GM06990 (cell line): ENCODE results near the gene CMSS1.

Experiments
- DNase-seq: peaks from one replicate; pipeline ENCODE4 v3.0.0-alpha.2; 2011; ENCODE audit not compliant: insufficient read length; ENCODE audit errors: extremely low read depth
- H3K27me3 ChIP-seq: replicated peaks from 2 replicates; pipeline ENCODE4 v1.6.0; 2011; ENCODE audit warnings: low read length; ENCODE audit not compliant: control insufficient read depth, insufficient read depth
- H3K36me3 ChIP-seq: 2 replicates; pipeline ENCODE4 v1.5.1; 2011; ENCODE audit warnings: low read length; ENCODE audit not compliant: control insufficient read depth, insufficient read depth
- H3K4me3 ChIP-seq: replicated peaks from 2 replicates; pipeline ENCODE4 v1.5.1; 2011; ENCODE audit warnings: low read depth, mild to moderate bottlenecking, control low read depth, low read length
- TF ChIP-seq, protein P1 (sequence below): IDR thresholded peaks from 2 replicates; pipeline ENCODE4 v1.5.1; 2011; ENCODE audit warnings: low read length, control low read depth, mild to moderate bottlenecking, inconsistent platforms; ENCODE audit not compliant: insufficient read depth, poor library complexity, severe bottlenecking

The CMSS1 gene

GRCh38 chr3:99862208-99862607 lies 44.5 kb downstream of the CMSS1 start:
- Histone ChIP-seq H3K27me3 (no peaks in the 10 kb centered on the region), H3K36me3 (no peaks in the 10 kb centered on the region; the same call in 1 of the 2 replicates), H3K4me3 (no peak overlapping the region)
- no peak for DNase-seq
- TF ChIP-seq, protein P1, sequence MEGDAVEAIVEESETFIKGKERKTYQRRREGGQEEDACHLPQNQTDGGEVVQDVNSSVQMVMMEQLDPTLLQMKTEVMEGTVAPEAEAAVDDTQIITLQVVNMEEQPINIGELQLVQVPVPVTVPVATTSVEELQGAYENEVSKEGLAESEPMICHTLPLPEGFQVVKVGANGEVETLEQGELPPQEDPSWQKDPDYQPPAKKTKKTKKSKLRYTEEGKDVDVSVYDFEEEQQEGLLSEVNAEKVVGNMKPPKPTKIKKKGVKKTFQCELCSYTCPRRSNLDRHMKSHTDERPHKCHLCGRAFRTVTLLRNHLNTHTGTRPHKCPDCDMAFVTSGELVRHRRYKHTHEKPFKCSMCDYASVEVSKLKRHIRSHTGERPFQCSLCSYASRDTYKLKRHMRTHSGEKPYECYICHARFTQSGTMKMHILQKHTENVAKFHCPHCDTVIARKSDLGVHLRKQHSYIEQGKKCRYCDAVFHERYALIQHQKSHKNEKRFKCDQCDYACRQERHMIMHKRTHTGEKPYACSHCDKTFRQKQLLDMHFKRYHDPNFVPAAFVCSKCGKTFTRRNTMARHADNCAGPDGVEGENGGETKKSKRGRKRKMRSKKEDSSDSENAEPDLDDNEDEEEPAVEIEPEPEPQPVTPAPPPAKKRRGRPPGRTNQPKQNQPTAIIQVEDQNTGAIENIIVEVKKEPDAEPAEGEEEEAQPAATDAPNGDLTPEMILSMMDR = no peak

GRCh38 chr3:99863002-99863401 lies 45.3 kb downstream of the CMSS1 start:
- Histone ChIP-seq H3K36me3 (no peaks in the 10 kb centered on the region; the same call in 1 of the 2 replicates), H3K27me3 (no peaks in the 10 kb centered on the region), H3K4me3 (no peak overlapping the region)
- DNase-seq = no peak
- TF ChIP-seq, protein P1 = no peak

DNA sequence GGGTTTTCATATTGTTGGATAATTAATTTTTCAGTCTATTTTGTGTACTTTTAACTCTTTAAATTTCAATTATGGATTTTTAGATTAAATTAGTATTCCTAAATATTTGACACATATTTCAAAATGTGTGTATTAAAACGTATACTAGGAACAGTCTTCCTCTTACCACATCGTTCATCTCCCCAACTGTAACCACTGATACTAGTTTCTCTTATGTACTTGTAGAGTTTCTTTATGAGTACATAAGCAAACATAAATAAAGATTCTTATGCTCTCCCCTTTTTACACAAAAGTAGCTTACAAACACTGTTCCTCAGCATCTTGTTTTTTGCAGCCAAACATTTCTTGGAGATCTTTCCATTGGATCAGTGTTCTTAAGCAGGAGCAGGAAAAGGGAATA lies 45.9 kb downstream of the CMSS1 start:
- H3K4me3 ChIP-seq = no peak overlapping the region
- no peak for DNase-seq
- TF ChIP-seq, protein P1 = no peak
- H3K27me3 ChIP-seq = no peaks in the 10 kb centered on the region
- H3K36me3 ChIP-seq = no peaks in the 10 kb centered on the region; the same call in 1 of the 2 replicates

- TF ChIP-seq, protein P1 = no peak
- DNase-seq = no peak
- no peaks in the 10 kb centered on the region for H3K27me3 ChIP-seq
- H3K4me3 ChIP-seq = no peak overlapping the region
- H3K36me3 ChIP-seq = no peaks in the 10 kb centered on the region; the same call in 1 of the 2 replicates
These were observed 46.6 kb downstream of the CMSS1 start for GRCh38 chr3:99864289-99864688.

- H3K27me3 ChIP-seq = no peaks in the 10 kb centered on the region
- no peak overlapping the region for H3K4me3 ChIP-seq
- DNase-seq = no peak
- H3K36me3 ChIP-seq = no peaks in the 10 kb centered on the region; the same call in 1 of the 2 replicates
- TF ChIP-seq, protein P1 = no peak
These were observed 47.7 kb downstream of the CMSS1 start for GRCh38 chr3:99865321-99865720.

GRCh38 chr3:99866261-99866761 lies 48.6 kb downstream of the CMSS1 start:
- TF ChIP-seq, protein P1 = no peak
- no peak for DNase-seq
- H3K4me3 ChIP-seq = no peak overlapping the region
- H3K36me3 ChIP-seq = no peaks in the 10 kb centered on the region; the same call in 1 of the 2 replicates
- no peaks in the 10 kb centered on the region for H3K27me3 ChIP-seq
